Psoas muscle (tissue), 8 donors: Measurements from ENCODE around the gene TXLNB. TPM values are rescaled to one million over a fixed set of nuclear protein-coding genes. Genes with fewer than 3 reads are reported as not detected.
"Not testable (repeated sequence)": the region's sequence is repeated elsewhere in the genome, so short reads cannot be mapped to it uniquely, and the experiment has no call there.

Experiments used
- ATAC-seq, 4 donors: fragments of 200-7000 bp; cut with Tn5 transposase; one replicate each; pipeline ENCODE4 v1.9.1; 2020; ENCODE audit warnings: moderate library complexity in 3 of 4, mild to moderate bottlenecking in 2 of 4
- DNase-seq, 2 donors: peaks; one replicate each; pipeline ENCODE4 v3.0.0-alpha.2; 2020
- H3K27ac ChIP-seq: fragments of 200-600 bp; one replicate; pipeline ENCODE4 v1.8.0; 2022
- H3K27me3 ChIP-seq, 3 donors: fragments of 200-600 bp in 1 of 3; one replicate each; pipeline versions ENCODE4 v1.6.1 to v1.8.0; 2013 to 2022; ENCODE audit warnings: low read length in 2 of 3, mild to moderate bottlenecking in 2 of 3, moderate library complexity in 1 of 3; ENCODE audit not compliant: insufficient read depth in 3 of 3
- H3K36me3 ChIP-seq, 2 donors: fragments of 200-600 bp in 1 of 2; one replicate each; pipeline versions ENCODE4 v1.6.1 to v1.8.0; 2013 to 2022; ENCODE audit warnings: low read depth in 1 of 2, mild to moderate bottlenecking in 1 of 2, moderate library complexity in 1 of 2; ENCODE audit not compliant: insufficient read depth in 1 of 2
- H3K4me1 ChIP-seq: fragments of 200-600 bp; one replicate; pipeline ENCODE4 v1.8.0; 2022
- H3K4me3 ChIP-seq: fragments of 200-600 bp; one replicate; pipeline ENCODE4 v1.8.0; 2022; ENCODE audit warnings: mild to moderate bottlenecking
- H3K9me3 ChIP-seq: fragments of 200-600 bp; one replicate; pipeline ENCODE4 v1.8.0; 2022
- WGBS, 3 donors: extraction: QIAGEN DNeasy Blood & Tissue Kit; methylation state at CpG; one replicate each; pipeline versions ENCODE4 v1.1.6 to v1.1.7; 2013; 5-methylcytosine and 5-hydroxymethylcytosine counted together
- intact Hi-C, 2 donors: fragments of 100-400 bp; cut with DNase I; formaldehyde crosslinking; loops; one replicate each; pipeline versions ENCODE4 v1.11.0 to v1.14.2; 2022
- polyA plus RNA-seq, 3 donors: library from polyadenylated mRNA; stranded (reverse); fragments of 200-250 nt; gene quantifications; one replicate each; pipeline ENCODE4 v1.2.3, GENCODE V29; 2013
- total RNA-seq, 4 donors: library from RNA; stranded (reverse); fragmentation: NEBNext Ultra II Directional in 2 of 4; extraction: Animal tissue kit (Norgen Biotek cat#: 25700) in 2 of 4; gene quantifications; one replicate each; pipeline versions ENCODE4 v1.2.1 to v1.2.4, GENCODE V29; 2021 to 2023
- TF ChIP-seq, protein P1 (sequence below): fragments of 200-600 bp; IDR thresholded peaks from one replicate; pipeline ENCODE4 v1.8.0; 2022; ENCODE audit warnings: antibody characterized with exemption
- donor health status: healthy with polysubstance abuse.
- donor health status: DM: no; HTN: no; CAD: no; lungs with moderate emphysema.
- donor health status: Bipolar disorder and iron deficiency.
- donor health status: healthy.
- donor health status: DM: yes; HTN: yes; CAD: no.
- donor health status: DM: no; HTN: no; CAD: no.
- donor health status: DM: no; HTN: no; CAD: no.
- donor health status: DM: yes; HTN: yes; CAD: no.

The TXLNB gene
- total and polyA plus RNA-seq, 7 donors: 1.8 to 230 (median 128) TPM

DNA sequence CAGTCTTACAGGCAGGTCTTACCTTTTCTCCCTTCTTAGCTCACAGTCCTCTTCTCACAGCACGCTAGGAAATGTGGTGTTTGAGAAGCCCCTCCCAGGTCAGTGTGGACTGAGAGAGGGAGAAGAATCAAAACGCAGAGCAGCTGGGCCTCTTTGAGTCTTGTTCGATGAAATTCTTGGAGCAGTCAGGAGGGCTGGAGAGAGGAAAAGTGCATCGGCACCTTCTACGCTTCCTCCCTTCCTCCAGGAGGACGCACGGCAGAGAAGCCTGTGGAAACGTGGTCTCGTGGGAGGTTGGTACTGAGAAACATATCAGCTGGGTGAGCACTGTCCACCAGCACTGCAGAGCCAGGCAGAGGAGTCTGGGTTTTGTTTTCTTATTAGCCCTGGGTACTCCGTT lies 52.7 kb downstream of the TXLNB start:
- TF ChIP-seq, protein P1, sequence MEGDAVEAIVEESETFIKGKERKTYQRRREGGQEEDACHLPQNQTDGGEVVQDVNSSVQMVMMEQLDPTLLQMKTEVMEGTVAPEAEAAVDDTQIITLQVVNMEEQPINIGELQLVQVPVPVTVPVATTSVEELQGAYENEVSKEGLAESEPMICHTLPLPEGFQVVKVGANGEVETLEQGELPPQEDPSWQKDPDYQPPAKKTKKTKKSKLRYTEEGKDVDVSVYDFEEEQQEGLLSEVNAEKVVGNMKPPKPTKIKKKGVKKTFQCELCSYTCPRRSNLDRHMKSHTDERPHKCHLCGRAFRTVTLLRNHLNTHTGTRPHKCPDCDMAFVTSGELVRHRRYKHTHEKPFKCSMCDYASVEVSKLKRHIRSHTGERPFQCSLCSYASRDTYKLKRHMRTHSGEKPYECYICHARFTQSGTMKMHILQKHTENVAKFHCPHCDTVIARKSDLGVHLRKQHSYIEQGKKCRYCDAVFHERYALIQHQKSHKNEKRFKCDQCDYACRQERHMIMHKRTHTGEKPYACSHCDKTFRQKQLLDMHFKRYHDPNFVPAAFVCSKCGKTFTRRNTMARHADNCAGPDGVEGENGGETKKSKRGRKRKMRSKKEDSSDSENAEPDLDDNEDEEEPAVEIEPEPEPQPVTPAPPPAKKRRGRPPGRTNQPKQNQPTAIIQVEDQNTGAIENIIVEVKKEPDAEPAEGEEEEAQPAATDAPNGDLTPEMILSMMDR: no peak
- peak overlapping the region; percentile 41 for H3K27ac ChIP-seq

DNA sequence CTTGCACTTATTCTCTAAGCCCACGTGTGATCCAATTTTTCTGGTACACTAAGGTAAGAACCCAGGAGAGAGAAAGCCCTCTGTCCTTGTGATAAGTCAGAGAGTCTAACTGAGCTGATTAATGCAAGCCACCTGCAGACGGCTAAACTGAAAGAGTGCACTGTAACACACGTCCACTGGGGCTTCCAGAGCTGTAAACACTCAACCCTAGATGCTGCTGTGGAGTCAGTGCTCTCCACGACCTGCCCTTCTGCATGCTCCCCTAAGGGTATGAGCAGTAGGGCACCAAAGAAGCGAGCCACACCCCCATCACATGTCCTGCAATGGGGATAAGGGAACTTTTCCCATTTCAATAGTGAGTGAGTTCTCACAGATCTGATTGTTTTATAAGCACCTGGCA lies 55.7 kb downstream of the TXLNB start:
- Histone ChIP-seq H3K27ac (peak overlapping the region; percentile 38), H3K9me3 (no peaks in the 10 kb centered on the region), H3K27me3 (no peaks in the 10 kb centered on the region), H3K36me3 (peaks cover 0 to 8% of the 10 kb centered on the region in 2 donors), H3K4me1 (peaks cover 8% of the 10 kb centered on the region), H3K4me3 (no peak overlapping the region)
- TF ChIP-seq, protein P1: no peak
- peak in 2 of 4 donors; percentile 18 to 34 for ATAC-seq
- no peak for DNase-seq
- WGBS, 3 donors: 74 to 88% (median 82%) methylated on average over 5 of the region's 5 CpGs
- intact Hi-C loops: loop anchor here in 1 of 2 donors (10.0 kb wide), 1 partner anchor 759 kb away; no protein-coding TSS in a partner anchor

More for the DNA sequence above, 52.7 kb downstream of the TXLNB start:
- no peak for ATAC-seq
- intact Hi-C loops: loop anchor here in 1 of 2 donors (10.0 kb wide), 1 partner anchor 756 kb away; no protein-coding TSS in a partner anchor
- Histone ChIP-seq H3K27me3 (no peaks in the 10 kb centered on the region), H3K4me1 (peaks cover 31% of the 10 kb centered on the region), H3K4me3 (no peak overlapping the region), H3K36me3 (peaks cover 0 to 29% of the 10 kb centered on the region in 2 donors), H3K9me3 (no peaks in the 10 kb centered on the region)
- WGBS, 3 donors: 51 to 57% (median 53%) methylated on average over 7 to 10 of the region's 10 CpGs
- DNase-seq: no peak

DNA sequence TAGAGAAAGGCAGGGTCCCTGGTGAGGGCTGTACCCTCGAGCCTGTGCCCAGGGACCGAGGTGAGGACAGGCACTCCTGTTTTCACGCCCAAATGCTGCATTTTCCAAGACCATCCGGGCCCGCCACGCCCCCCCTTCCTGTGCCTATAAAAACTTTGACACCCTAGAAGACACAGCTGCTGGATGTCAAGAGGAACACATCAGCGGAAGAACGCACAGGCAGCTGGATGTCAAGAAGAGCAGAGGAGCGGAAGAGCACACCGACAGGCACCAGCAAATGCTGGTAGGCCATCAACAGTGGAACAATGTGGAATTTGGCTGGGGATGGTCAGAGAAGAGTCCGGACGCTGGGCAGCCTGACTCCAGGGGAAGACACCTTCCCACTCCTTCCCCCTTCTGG lies 56.1 kb downstream of the TXLNB start:
- DNase-seq: no peak
- Histone ChIP-seq H3K27ac (peak overlapping the region; percentile 38), H3K27me3 (no peaks in the 10 kb centered on the region), H3K4me1 (peaks cover 7% of the 10 kb centered on the region), H3K4me3 (no peak overlapping the region), H3K9me3 (no peaks in the 10 kb centered on the region), H3K36me3 (peaks cover 0 to 6% of the 10 kb centered on the region in 2 donors)
- intact Hi-C loops: loop anchor here in 1 of 2 donors (10.0 kb wide), 1 partner anchor 759 kb away; no protein-coding TSS in a partner anchor
- ATAC-seq: peak; percentile 32 to 71 (median 50)
- WGBS, 3 donors: 57 to 67% (median 61%) methylated on average over 12 of the region's 12 CpGs
- TF ChIP-seq, protein P1: no peak

DNA sequence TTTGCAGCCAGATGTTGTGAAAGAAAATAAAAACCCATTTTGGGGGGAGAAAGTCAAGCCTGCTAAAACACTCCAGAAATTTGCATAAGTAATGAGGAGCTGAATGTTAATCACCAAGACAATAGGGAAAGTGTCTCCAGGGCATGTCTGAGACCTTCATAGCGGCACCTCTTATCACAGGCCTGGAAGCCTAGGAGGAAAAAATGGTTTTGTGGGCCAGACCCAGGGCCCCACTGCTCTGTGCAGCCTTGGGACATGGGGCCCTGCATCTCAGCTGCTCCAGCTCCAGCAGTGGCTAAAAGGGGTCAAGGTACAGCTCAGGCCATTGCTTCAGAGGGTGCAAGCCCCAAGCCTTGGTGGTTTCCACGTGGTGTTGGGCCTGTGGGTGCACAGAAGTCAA lies 57.6 kb downstream of the TXLNB start:
- H3K9me3 ChIP-seq, DNase-seq, H3K27me3 ChIP-seq, H3K36me3 ChIP-seq, H3K4me3 ChIP-seq, ATAC-seq: not testable (repeated sequence)
- peaks cover 12% of the 10 kb centered on the region for H3K4me1 ChIP-seq
- intact Hi-C loops: loop anchor here in 1 of 2 donors (10.0 kb wide), 1 partner anchor 761 kb away; no protein-coding TSS in a partner anchor
- peak overlapping the region; percentile 76 for H3K27ac ChIP-seq
- WGBS, 3 donors: 82 to 86% (median 83%) methylated on average over 2 of the region's 2 CpGs

DNA sequence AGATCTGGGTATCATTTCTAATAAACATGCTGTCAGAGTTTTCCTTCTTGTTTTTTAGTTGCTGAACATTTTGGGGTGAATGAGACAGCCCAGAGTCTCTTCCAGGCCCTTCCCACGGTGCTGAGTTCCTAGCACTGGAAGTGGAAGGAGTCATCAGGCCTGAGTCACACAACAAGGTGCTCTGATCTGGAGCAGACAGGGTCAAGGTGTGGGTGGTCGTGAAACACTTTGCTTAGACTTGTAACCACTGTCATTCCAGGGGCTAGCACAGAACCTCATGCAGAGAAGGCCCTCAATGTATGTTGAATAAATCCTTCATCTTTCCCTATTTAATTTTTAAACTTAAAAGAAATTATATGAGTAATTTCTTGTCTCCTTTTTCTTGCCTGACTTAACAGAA lies 60.6 kb downstream of the TXLNB start:
- H3K36me3 ChIP-seq: no peaks in the 10 kb centered on the region
- ATAC-seq (peak in 3 of 4 donors; percentile 32 to 41 (median 32)), DNase-seq (no peak)
- WGBS, 3 donors: 36 to 54% (median 36%) methylated on average over 2 of the region's 2 CpGs
- peak overlapping the region; percentile 76 for H3K27ac ChIP-seq
- no peak overlapping the region for H3K4me3 ChIP-seq
- TF ChIP-seq, protein P1: no peak
- H3K4me1 ChIP-seq: peaks cover 12% of the 10 kb centered on the region
- H3K9me3 ChIP-seq: no peaks in the 10 kb centered on the region
- intact Hi-C loops: loop anchor here in 1 of 2 donors (10.0 kb wide), 1 partner anchor 764 kb away; no protein-coding TSS in a partner anchor
- H3K27me3 ChIP-seq: no peaks in the 10 kb centered on the region
